Fibroblast of pulmonary artery (primary cell): ENCODE measurements around the gene FARSB.

Experiments used
- DNase-seq: peaks from one replicate; pipeline ENCODE4 v3.0.0-alpha.2; 2010; ENCODE audit warnings: low read depth
- H3K4me3 ChIP-seq: replicated peaks from 2 replicates; pipeline ENCODE4 v1.5.1; 2011; ENCODE audit warnings: low read depth, mild to moderate bottlenecking, control low read depth, low read length, moderate library complexity
- CTCF ChIP-seq: IDR thresholded peaks from 2 replicates; pipeline ENCODE4 v1.5.1; 2011; ENCODE audit warnings: mild to moderate bottlenecking, control low read depth, low read length, inconsistent platforms; ENCODE audit errors: missing control alignments

Gene FARSB

GRCh38 chr2:222663479-222663878 lies 7.6 kb upstream of the FARSB start:
- no peak for DNase-seq
- no peak overlapping the region for H3K4me3 ChIP-seq
- TF ChIP-seq CTCF, result no peak

DNA sequence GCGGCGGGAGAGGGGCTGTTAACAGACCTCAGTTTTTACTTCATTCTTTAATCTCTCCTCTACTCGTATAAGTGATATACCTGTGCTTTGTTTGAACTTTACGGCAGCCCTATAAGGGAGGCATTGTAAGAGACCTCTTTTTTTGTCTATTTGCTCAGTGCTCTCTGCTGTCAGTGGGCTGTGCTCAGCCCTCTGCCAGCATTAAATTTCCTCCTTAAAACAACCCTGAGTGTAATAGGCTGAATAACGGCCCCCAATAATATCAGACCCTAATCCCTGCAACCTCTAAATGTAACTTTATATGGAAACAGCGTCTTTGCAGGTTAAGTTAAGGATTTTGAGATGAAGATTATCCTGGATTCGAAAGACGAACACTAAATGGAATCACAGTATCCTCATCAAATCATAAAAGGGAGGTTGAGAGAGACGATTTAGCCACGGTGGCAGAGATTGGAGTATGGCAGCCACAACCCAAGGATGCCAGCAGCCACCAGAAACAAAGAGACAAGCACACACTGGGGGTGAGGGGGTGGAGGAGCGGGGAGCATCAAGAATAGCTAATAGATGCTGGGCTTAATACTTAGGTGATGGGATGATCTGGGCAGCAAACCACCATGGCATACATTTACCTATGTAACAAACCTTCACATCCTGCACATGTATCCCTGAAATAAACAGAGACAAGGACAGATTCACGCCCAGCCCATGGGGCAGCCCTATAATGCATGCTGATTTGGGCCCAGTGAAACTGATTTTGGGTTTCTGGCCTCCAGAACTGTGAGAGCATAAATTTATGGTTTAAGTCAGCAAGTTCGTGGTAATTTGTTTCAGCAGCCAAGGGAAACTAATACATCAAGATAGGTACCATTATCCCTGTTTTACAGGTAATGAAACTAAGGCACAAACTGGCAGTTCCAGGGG lies 894 bp upstream of the FARSB start:
- TF ChIP-seq CTCF, result no peak
- peak overlapping the region; percentile 99 for H3K4me3 ChIP-seq
- no peak for DNase-seq

DNA sequence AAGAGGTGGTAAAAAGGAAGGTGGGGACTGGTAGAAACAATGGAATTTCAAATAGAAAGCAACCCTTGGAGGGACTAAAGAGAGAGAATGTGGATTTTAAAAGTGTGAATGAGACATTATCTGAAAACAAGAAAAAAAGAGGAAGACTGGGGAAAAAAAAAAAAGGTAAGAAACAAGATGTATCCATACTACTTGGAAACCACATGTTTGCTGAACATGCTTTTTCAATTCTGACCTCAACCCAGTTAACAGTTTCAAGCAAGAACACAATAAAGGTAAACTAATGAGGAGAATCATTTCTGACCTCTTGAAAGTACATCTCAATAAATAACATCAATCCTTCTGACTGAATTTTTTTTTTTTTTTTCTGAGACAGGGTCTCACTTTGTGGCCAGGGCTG lies 2.6 kb downstream of the FARSB start:
- no peak overlapping the region for H3K4me3 ChIP-seq
- no peak for DNase-seq

DNA sequence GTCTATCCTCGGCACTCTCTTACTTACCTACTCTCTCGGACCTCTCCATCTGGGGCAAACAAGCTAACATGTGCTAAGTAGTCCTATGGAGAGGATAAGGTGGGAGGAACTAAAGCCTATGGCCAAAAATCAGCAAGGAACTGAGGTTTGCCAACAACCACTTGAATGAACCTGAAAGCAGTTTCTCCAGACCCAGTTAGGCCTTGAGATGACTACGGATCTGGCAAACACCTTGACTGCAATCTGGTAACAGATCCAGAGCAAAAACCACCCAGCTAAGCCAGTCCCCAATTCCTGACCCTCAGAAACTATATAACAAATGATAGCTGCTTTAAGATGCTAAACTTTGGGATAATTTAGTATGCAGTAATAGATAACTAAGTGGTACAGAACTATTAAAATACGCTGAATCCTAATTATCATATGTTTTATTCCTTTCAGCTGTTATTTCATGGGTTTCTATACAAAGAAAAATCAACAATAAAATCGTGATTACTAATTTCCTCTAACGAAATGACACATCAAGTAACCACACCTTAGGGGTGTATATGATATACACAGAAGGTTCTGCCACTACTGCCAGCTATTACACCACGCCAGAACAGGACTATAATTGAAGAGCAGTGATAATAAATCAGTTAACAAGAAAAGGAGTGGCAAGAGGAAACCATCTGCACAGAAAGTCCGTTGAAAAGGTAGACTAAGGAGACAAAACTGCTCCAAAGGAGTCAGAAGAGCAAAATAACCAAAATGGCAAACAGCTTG lies 3.2 kb downstream of the FARSB start:
- H3K4me3 ChIP-seq, result no peak overlapping the region
- TF ChIP-seq CTCF, result no peak
- DNase-seq, result no peak

More for the DNA sequence above, 2.6 kb downstream of the FARSB start:
- no peak for TF ChIP-seq CTCF

DNA sequence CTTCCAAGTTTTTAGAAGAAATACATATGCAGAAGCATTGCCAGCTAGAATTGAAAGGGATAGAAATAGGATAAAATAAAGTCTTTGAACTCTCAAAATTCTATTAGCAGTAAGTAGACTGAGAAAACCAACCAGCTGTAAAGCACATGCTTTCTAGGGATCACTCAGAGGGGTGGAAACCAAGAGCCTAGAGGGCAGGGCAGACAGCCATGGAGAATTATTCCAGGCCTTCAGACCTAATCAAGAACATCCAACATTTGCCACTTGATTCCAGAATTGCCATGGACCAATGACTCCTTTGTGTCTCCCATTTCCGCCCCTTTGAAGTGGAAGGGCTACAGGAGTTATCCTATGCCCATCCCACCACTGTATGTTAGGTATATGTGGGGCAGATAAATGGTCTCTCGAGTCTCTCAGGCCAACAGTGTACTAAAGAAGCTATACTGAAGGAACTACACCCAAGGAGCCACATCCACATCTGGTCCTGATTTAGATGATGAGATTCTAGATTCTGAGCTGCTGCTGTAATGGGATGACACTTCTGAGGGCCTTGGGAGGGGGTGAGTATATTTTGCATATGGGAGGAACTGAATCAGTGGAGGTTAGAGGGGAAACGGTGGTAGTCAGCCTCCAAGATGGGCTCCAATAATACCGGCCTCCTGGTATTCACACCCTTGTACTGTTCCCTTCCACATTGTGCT lies 4.0 kb downstream of the FARSB start:
- H3K4me3 ChIP-seq, result no peak overlapping the region
- no peak for TF ChIP-seq CTCF
- no peak for DNase-seq

DNA sequence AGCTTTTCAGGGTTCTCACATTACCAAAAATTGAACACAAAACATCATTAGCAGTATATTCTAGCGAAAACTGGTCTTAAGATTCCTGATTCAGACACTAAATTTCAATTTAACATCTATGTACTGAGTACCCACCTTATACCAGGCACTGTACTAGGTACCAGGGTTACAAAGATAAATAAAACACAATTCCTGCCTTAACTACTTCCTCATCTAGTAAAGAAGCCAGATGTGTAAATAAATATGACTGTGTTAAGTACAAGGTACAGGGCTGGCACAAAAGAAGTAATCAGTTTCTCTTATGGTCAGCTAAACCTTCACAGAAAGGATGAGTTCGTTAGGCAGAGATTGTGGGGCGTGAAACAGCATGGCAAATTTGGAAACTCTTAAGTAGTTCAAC lies 6.1 kb downstream of the FARSB start:
- H3K4me3 ChIP-seq, result no peak overlapping the region
- no peak for TF ChIP-seq CTCF
- no peak for DNase-seq
